ENCODE data around the gene ATP10A.
"Not testable (repeated sequence)": the region's sequence is repeated elsewhere in the genome, so short reads cannot be mapped to it uniquely, and the experiment has no call there.

The ATP10A gene

GRCh38 chr15:25884370-25884769, 21.2 kb upstream of the ATP10A start:
- no peak for DNase-seq (ENCODE audit: low read depth, low spot score)

- DNase-seq (ENCODE audit: low read depth, low spot score): no peak
Observed at GRCh38 chr15:25883463-25884259, 20.5 kb upstream of the ATP10A start.

GRCh38 chr15:25882466-25882865, 19.3 kb upstream of the ATP10A start:
- DNase-seq (ENCODE audit: low read depth, low spot score): no peak

- not testable (repeated sequence) for DNase-seq (ENCODE audit: low read depth, low spot score)
Observed at GRCh38 chr15:25880877-25881276, 17.8 kb upstream of the ATP10A start.

- no peak for DNase-seq (ENCODE audit: low read depth, low spot score)
Observed at GRCh38 chr15:25880411-25880810, 17.3 kb upstream of the ATP10A start.

GRCh38 chr15:25879438-25879837, 16.3 kb upstream of the ATP10A start:
- no peak for DNase-seq (ENCODE audit: low read depth, low spot score)

- DNase-seq (ENCODE audit: low read depth, low spot score): no peak
Observed at GRCh38 chr15:25877681-25878080, 14.6 kb upstream of the ATP10A start.

- no peak for DNase-seq (ENCODE audit: low read depth, low spot score)
Observed at GRCh38 chr15:25876231-25877140, 13.4 kb upstream of the ATP10A start.

- no peak for DNase-seq (ENCODE audit: low read depth, low spot score)
Observed at GRCh38 chr15:25875566-25875965, 12.4 kb upstream of the ATP10A start.

- no peak for DNase-seq (ENCODE audit: low read depth, low spot score)
Observed at GRCh38 chr15:25874379-25874778, 11.3 kb upstream of the ATP10A start.

GRCh38 chr15:25871403-25871802, 8.3 kb upstream of the ATP10A start:
- no peak for DNase-seq (ENCODE audit: low read depth, low spot score)

- DNase-seq (ENCODE audit: low read depth, low spot score): no peak
Observed at GRCh38 chr15:25870938-25871337, 7.8 kb upstream of the ATP10A start.

GRCh38 chr15:25869701-25870100, 6.6 kb upstream of the ATP10A start:
- DNase-seq (ENCODE audit: low read depth, low spot score): no peak

- no peak for DNase-seq (ENCODE audit: low read depth, low spot score)
Observed at GRCh38 chr15:25866874-25867273, 3.7 kb upstream of the ATP10A start.

GRCh38 chr15:25866251-25866650, 3.1 kb upstream of the ATP10A start:
- DNase-seq (ENCODE audit: low read depth, low spot score): no peak

- DNase-seq (ENCODE audit: low read depth, low spot score): no peak
Observed at GRCh38 chr15:25864966-25865365, 1.8 kb upstream of the ATP10A start.

GRCh38 chr15:25863968-25864580, 947 bp upstream of the ATP10A start:
- no peak for DNase-seq (ENCODE audit: low read depth, low spot score)

GRCh38 chr15:25862472-25863110, 536 bp downstream of the ATP10A start:
- no peak for DNase-seq (ENCODE audit: low read depth, low spot score)

- no peak for DNase-seq (ENCODE audit: low read depth, low spot score)
Observed at GRCh38 chr15:25862071-25862471, 1.1 kb downstream of the ATP10A start.

- DNase-seq (ENCODE audit: low read depth, low spot score): no peak
Observed at GRCh38 chr15:25860885-25861866, 2.0 kb downstream of the ATP10A start.

Data from iPS DF 19.7 (cell line).